Mesenchymal stem cell (in vitro differentiated cells and primary cell): ENCODE results near the gene MYH7B.

Source experiments
- DNase-seq: peaks from one replicate; pipeline ENCODE4 v3.0.0-alpha.2; 2013
- H2AFZ ChIP-seq: one replicate; pipeline ENCODE4 v1.6.1; 2013; ENCODE audit warnings: low read depth, mild to moderate bottlenecking, control low read depth, inconsistent platforms, low read length, moderate library complexity
- H2AK5ac ChIP-seq: 2 replicates; pipeline ENCODE4 v1.6.1; 2013; ENCODE audit warnings: low read length, moderate library complexity, mild to moderate bottlenecking, inconsistent platforms; ENCODE audit not compliant: severe bottlenecking
- H2BK120ac ChIP-seq: one replicate; pipeline ENCODE4 v1.6.1; 2013; ENCODE audit warnings: low read depth, mild to moderate bottlenecking, inconsistent platforms, low read length, moderate library complexity
- H2BK12ac ChIP-seq, 2 experiments: one replicate each; pipeline ENCODE4 v1.6.1; 2013; ENCODE audit warnings: inconsistent platforms in 2 of 2, low read length in 2 of 2, mild to moderate bottlenecking in 2 of 2, moderate library complexity in 2 of 2, control low read depth in 1 of 2
- H2BK15ac ChIP-seq: one replicate; pipeline ENCODE4 v1.6.1; 2013; ENCODE audit warnings: mild to moderate bottlenecking, low read depth, inconsistent platforms; ENCODE audit not compliant: poor library complexity, severe bottlenecking
- H2BK5ac ChIP-seq: 2 replicates; pipeline ENCODE4 v1.6.1; 2013; ENCODE audit warnings: low read depth, mild to moderate bottlenecking, low read length, control low read depth, inconsistent platforms; ENCODE audit not compliant: poor library complexity, severe bottlenecking
- H3K14ac ChIP-seq, 2 experiments: one replicate each; pipeline ENCODE4 v1.6.1; 2013; ENCODE audit warnings: inconsistent platforms in 2 of 2, low read length in 2 of 2, control low read depth in 1 of 2, mild to moderate bottlenecking in 1 of 2, moderate library complexity in 1 of 2
- H3K18ac ChIP-seq, 2 experiments: one replicate each; pipeline ENCODE4 v1.6.1; 2013; ENCODE audit warnings: inconsistent platforms in 2 of 2, low read length in 2 of 2, control low read depth in 1 of 2, low read depth in 1 of 2, mild to moderate bottlenecking in 1 of 2
- H3K23ac ChIP-seq, 2 experiments: one replicate each; pipeline ENCODE4 v1.6.1; 2013; ENCODE audit warnings: inconsistent platforms in 2 of 2, low read length in 2 of 2, mild to moderate bottlenecking in 2 of 2, moderate library complexity in 2 of 2, control low read depth in 1 of 2
- H3K27ac ChIP-seq: 2 replicates; pipeline ENCODE4 v1.5.1; 2013; ENCODE audit warnings: mild to moderate bottlenecking, moderate library complexity, low read length, control low read depth, inconsistent platforms; ENCODE audit not compliant: poor library complexity, severe bottlenecking
- H3K27me3 ChIP-seq, 2 experiments: 2 replicates each; pipeline versions ENCODE4 v1.6.1 to v1.7.0; 2013; ENCODE audit warnings: low read length in 2 of 2, mild to moderate bottlenecking in 2 of 2, moderate library complexity in 2 of 2, control low read depth in 1 of 2, inconsistent platforms in 1 of 2; ENCODE audit not compliant: control insufficient read depth in 1 of 2, insufficient read depth in 1 of 2
- H3K36me3 ChIP-seq, 2 experiments: 2 replicates each; pipeline versions ENCODE4 v1.6.1 to v1.7.0; 2013; ENCODE audit warnings: low read length in 2 of 2, control low read depth in 1 of 2, inconsistent platforms in 1 of 2, low read depth in 1 of 2, mild to moderate bottlenecking in 1 of 2; ENCODE audit not compliant: insufficient read depth in 2 of 2, control insufficient read depth in 1 of 2
- H3K4ac ChIP-seq, 2 experiments: one replicate each; pipeline ENCODE4 v1.6.1; 2013; ENCODE audit warnings: inconsistent platforms in 2 of 2, low read length in 2 of 2, mild to moderate bottlenecking in 2 of 2, moderate library complexity in 2 of 2, control low read depth in 1 of 2, low read depth in 1 of 2
- H3K4me1 ChIP-seq: 2 replicates; pipeline ENCODE4 v1.6.1; 2013; ENCODE audit warnings: low read depth, low read length, control low read depth; ENCODE audit not compliant: control insufficient read depth, insufficient read depth
- H3K4me2 ChIP-seq: 2 replicates; pipeline ENCODE4 v1.6.1; 2013; ENCODE audit warnings: low read length, mild to moderate bottlenecking, inconsistent platforms; ENCODE audit not compliant: poor library complexity, severe bottlenecking
- H3K4me3 ChIP-seq, 2 experiments: 2 replicates each; pipeline versions ENCODE4 v1.5.1 to v1.7.0; 2013; ENCODE audit warnings: low read length in 2 of 2, mild to moderate bottlenecking in 2 of 2, control low read depth in 1 of 2, low read depth in 1 of 2; ENCODE audit not compliant: insufficient read depth in 1 of 2
- H3K79me1 ChIP-seq: replicated peaks from 2 replicates; pipeline ENCODE4 v1.6.1; 2013; ENCODE audit warnings: mild to moderate bottlenecking, control low read depth, low read length, inconsistent platforms; ENCODE audit not compliant: poor library complexity, severe bottlenecking
- H3K9ac ChIP-seq: 2 replicates; pipeline ENCODE4 v1.7.0; 2013; ENCODE audit warnings: mild to moderate bottlenecking, low read length, moderate library complexity
- H3K9me3 ChIP-seq: 2 replicates; pipeline ENCODE4 v1.7.0; 2013; ENCODE audit warnings: mild to moderate bottlenecking, low read length; ENCODE audit not compliant: control insufficient read depth
- H4K8ac ChIP-seq: one replicate; pipeline ENCODE4 v1.6.1; 2013; ENCODE audit warnings: inconsistent platforms, mild to moderate bottlenecking, low read length, moderate library complexity
- H4K91ac ChIP-seq: one replicate; pipeline ENCODE4 v1.6.1; 2013; ENCODE audit warnings: mild to moderate bottlenecking, low read length, inconsistent platforms
- WGBS: methylation state at CpG from one replicate; pipeline ENCODE4 v1.1.7; 2013; ENCODE audit warnings: mixed read lengths; 5-methylcytosine and 5-hydroxymethylcytosine counted together

MYH7B gene

DNA sequence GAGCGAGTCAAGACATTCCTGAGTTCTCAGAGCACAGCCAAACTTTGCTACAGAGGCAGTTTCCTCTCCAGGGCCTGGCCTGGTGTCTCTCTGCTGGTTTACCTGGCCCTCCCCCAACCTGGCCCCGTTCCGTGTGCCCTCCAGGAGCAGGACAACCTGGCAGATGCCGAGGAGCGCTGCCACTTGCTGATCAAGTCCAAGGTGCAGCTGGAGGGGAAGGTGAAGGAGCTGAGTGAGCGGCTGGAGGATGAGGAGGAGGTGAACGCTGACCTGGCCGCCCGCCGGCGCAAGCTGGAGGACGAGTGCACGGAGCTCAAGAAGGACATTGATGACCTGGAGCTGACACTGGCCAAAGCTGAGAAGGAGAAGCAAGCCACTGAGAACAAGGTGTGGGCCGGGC, 39.5 kb downstream of the MYH7B start:
- Histone ChIP-seq H3K4me3 (no peak overlapping the region), H4K91ac (no peak overlapping the region), H3K4me2 (no peak overlapping the region), H3K4ac (no peak overlapping the region), H2BK5ac (no peak overlapping the region), H3K4me1 (peaks cover 10% of the 10 kb centered on the region), H2BK15ac (no peak overlapping the region), H3K27me3 (no peaks in the 10 kb centered on the region), H3K23ac (no peak overlapping the region), H2AFZ (no peak overlapping the region), H3K36me3 (peaks cover 70 to 79% of the 10 kb centered on the region in 2 experiments), H3K9ac (no peak overlapping the region), H3K14ac (no peak overlapping the region), H2BK120ac (no peak overlapping the region), H3K9me3 (no peaks in the 10 kb centered on the region), H2AK5ac (no peak overlapping the region), H3K27ac (no peak overlapping the region), H4K8ac (no peak overlapping the region), H3K18ac (no peak overlapping the region), H2BK12ac (no peak overlapping the region), H3K79me1 (peaks cover 18% of the 10 kb centered on the region)
- DNase-seq, result no peak
- WGBS, result 97% methylated on average over 14 of the region's 14 CpGs

DNA sequence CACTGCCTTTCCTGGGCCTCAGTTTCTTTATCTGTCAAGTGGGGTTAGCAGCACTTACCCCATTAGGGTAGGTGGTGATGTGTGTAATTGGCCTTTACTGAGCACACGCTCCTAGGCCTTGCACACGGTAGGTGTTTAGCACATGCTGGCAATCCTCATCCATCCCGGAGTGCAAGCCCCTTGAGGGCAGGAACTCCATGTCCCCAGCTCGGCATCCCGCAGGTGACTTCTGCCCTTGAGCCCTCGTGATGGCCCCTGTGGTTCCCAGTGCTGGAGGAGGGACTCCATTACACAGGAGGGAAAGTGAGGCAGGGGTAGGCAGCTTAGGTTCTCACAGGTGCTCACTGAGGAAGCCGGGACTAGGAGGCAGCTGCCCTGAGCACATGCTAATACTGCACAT, 40.0 kb downstream of the MYH7B start:
- Histone ChIP-seq H3K9me3 (no peaks in the 10 kb centered on the region), H3K23ac (no peak overlapping the region), H3K4me2 (no peak overlapping the region), H2BK15ac (no peak overlapping the region), H4K8ac (no peak overlapping the region), H3K27ac (no peak overlapping the region), H3K9ac (no peak overlapping the region), H3K79me1 (peaks cover 18% of the 10 kb centered on the region), H4K91ac (no peak overlapping the region), H2BK12ac (no peak overlapping the region), H2BK120ac (no peak overlapping the region), H3K14ac (no peak overlapping the region), H3K18ac (no peak overlapping the region), H3K36me3 (peaks cover 75 to 82% of the 10 kb centered on the region in 2 experiments), H2AFZ (no peak overlapping the region), H3K4ac (no peak overlapping the region), H3K4me3 (no peak overlapping the region), H3K4me1 (peaks cover 10% of the 10 kb centered on the region), H3K27me3 (no peaks in the 10 kb centered on the region), H2AK5ac (no peak overlapping the region), H2BK5ac (no peak overlapping the region)
- WGBS, result 94% methylated on average over 7 of the region's 7 CpGs
- DNase-seq, result no peak

DNA sequence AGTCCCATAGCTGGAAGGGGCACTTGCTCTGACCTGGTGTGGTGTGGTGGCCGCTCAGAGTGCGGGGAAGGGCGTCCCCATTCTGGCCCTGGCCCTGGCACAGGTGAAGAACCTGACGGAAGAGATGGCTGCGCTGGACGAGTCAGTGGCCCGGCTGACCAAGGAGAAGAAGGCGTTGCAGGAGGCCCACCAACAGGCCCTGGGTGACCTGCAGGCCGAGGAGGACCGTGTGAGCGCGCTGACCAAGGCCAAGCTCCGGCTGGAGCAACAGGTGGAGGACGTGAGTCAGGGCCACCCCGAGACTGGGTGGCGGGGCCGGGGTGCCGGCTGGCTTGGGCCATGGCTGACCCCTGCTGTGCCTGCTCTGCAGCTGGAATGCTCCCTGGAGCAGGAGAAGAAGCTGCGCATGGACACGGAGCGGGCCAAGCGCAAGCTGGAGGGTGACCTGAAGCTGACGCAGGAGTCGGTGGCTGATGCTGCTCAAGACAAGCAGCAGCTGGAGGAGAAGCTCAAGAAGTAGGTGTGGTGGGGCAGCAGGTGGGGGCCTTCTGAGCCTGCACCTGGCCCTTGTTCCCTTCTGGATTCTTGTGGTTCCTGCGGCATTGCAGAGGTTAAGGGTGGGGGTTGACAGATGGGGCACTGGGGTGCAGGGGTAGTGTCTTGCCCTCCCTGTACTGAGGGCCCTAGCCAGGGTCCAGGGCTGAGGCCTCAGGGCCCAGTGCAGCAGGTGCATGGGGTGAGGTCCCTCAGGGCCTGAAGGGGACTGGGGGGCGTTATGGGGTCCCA, 40.8 kb downstream of the MYH7B start:
- 95% methylated on average over 26 of the region's 26 CpGs for WGBS

DNA sequence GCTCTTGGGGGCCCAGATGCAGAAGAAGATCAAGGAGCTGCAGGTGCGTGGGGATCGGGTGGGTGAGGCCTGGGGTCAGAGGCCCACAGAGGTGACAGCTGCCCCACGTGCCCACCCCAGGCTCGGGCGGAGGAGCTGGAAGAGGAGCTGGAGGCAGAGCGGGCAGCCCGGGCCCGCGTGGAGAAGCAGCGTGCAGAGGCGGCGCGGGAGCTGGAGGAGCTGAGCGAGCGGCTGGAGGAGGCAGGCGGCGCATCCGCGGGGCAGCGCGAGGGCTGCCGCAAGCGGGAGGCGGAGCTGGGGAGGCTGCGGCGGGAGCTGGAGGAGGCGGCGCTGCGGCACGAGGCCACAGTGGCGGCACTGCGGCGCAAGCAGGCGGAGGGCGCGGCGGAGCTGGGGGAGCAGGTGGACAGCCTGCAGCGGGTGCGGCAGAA, 41.5 kb downstream of the MYH7B start:
- Histone ChIP-seq H3K23ac (no peak overlapping the region), H2BK5ac (no peak overlapping the region), H3K79me1 (peaks cover 23% of the 10 kb centered on the region), H3K36me3 (peaks cover 84 to 94% of the 10 kb centered on the region in 2 experiments), H4K8ac (no peak overlapping the region), H3K4me3 (no peak overlapping the region), H4K91ac (no peak overlapping the region), H2AK5ac (no peak overlapping the region), H2BK12ac (no peak overlapping the region), H3K18ac (no peak overlapping the region), H3K14ac (no peak overlapping the region), H3K27ac (no peak overlapping the region), H3K9me3 (no peaks in the 10 kb centered on the region), H3K4me1 (peaks cover 16% of the 10 kb centered on the region), H3K4ac (no peak overlapping the region), H2BK15ac (no peak overlapping the region), H2AFZ (no peak overlapping the region), H3K27me3 (no peaks in the 10 kb centered on the region), H3K9ac (no peak overlapping the region), H3K4me2 (no peak overlapping the region), H2BK120ac (no peak overlapping the region)
- no peak for DNase-seq
- 96% methylated on average over 26 of the region's 39 CpGs for WGBS

More for the DNA sequence above, 40.8 kb downstream of the MYH7B start:
- no peak overlapping the region for H2AFZ ChIP-seq
- H3K27ac ChIP-seq, result no peak overlapping the region
- peaks cover 10% of the 10 kb centered on the region for H3K4me1 ChIP-seq
- H4K8ac ChIP-seq, result no peak overlapping the region
- H3K27me3 ChIP-seq, result no peaks in the 10 kb centered on the region
- no peak overlapping the region for H3K4me3 ChIP-seq
- H3K9me3 ChIP-seq, result no peaks in the 10 kb centered on the region
- DNase-seq, result no peak
- H2BK120ac ChIP-seq, result no peak overlapping the region
- H3K9ac ChIP-seq, result no peak overlapping the region
- no peak overlapping the region for H3K23ac ChIP-seq
- H2AK5ac ChIP-seq, result no peak overlapping the region
- peaks cover 81 to 87% of the 10 kb centered on the region in 2 experiments for H3K36me3 ChIP-seq
- no peak overlapping the region for H2BK12ac ChIP-seq
- no peak overlapping the region for H2BK5ac ChIP-seq
- H3K4ac ChIP-seq, result no peak overlapping the region
- H3K14ac ChIP-seq, result no peak overlapping the region
- H4K91ac ChIP-seq, result no peak overlapping the region
- no peak overlapping the region for H3K4me2 ChIP-seq
- no peak overlapping the region for H3K18ac ChIP-seq
- H2BK15ac ChIP-seq, result no peak overlapping the region
- peaks cover 18% of the 10 kb centered on the region for H3K79me1 ChIP-seq
